ENCODE results near the gene EIF4E2.

GRCh38 chr2:232537079-232537478 lies 13.4 kb upstream of the EIF4E2 start:
- peak; percentile 35 to 58 for TF ChIP-seq CTCF (conservative IDR thresholded peaks at IDR 0.05 in 1 of 2, IDR thresholded peaks at IDR 0.05 in 1 of 2; ENCODE audit: extremely low read depth in 1 of 2, insufficient read depth in 1 of 2, low read depth in 1 of 2, low read length in 2 of 2)
- no peak for TF ChIP-seq EZH2 (IDR thresholded peaks at IDR 0.05; ENCODE audit: borderline replicate concordance, low read length)

Measured in mammary epithelial cell (primary cell).